H1 (cell line): ENCODE data around the gene RAB31. TPM values are rescaled to one million over a fixed set of nuclear protein-coding genes. Genes with fewer than 3 reads are reported as not detected.

Experiments used
- CHD2 ChIP-seq: IDR thresholded peaks from 2 replicates; pipeline ENCODE4 v1.6.1; 2012; ENCODE audit warnings: low read length, improper control_type of control experiment
- EZH2 ChIP-seq: fragments of 200-600 bp; sonication (generic); IDR thresholded peaks from 2 replicates; pipeline ENCODE4 v1.7.1; 2012; ENCODE audit warnings: low read depth, mild to moderate bottlenecking, moderate library complexity, low read length, inconsistent platforms; ENCODE audit not compliant: severe bottlenecking
- KDM4A ChIP-seq: IDR thresholded peaks from one replicate; pipeline ENCODE4 v1.7.1; 2012; ENCODE audit warnings: low read depth, mild to moderate bottlenecking, moderate library complexity, low read length, inconsistent platforms; ENCODE audit not compliant: severe bottlenecking
- SAP30 ChIP-seq: fragments of 300-600 bp; sonication (generic); IDR thresholded peaks from 2 replicates; pipeline ENCODE4 v1.7.1; 2012; ENCODE audit warnings: low read length, moderate library complexity, mild to moderate bottlenecking, inconsistent platforms; ENCODE audit not compliant: insufficient read depth, insufficient replicate concordance
- TAF1 ChIP-seq: IDR thresholded peaks from 2 replicates; pipeline ENCODE4 v1.6.1; 2011; ENCODE audit warnings: mild to moderate bottlenecking, low read depth, low read length
- polyA plus RNA-seq, 7 experiments: library from polyadenylated mRNA; depleted of rRNA in 3 of 7; stranded (reverse) in 5 of 7; unstranded in 2 of 7; fragments of >200 nt in 5 of 7; fragments of 200-250 nt in 2 of 7; gene quantifications; 1 replicate in 5 of 7; 2 replicates in 1 of 7; 4 replicates in 1 of 7; pipeline versions ENCODE4 v1.2.1 to v1.2.3, GENCODE V29; 2011 to 2013; ENCODE audit warnings: missing spikeins in 2 of 7, mixed read lengths in 2 of 7
- total RNA-seq: library from RNA; stranded (reverse); fragmentation: NEBNext Ultra II Directional; extraction: Animal tissue kit (Norgen Biotek cat#: 25700); gene quantifications from 2 replicates; pipeline ENCODE4 v1.2.1, GENCODE V29; 2021

RAB31 gene
- total and polyA plus RNA-seq, 2 of the 8 experiments (the other 6 are each of a cell fraction or from before 2014, with no cell fraction given), result 15.2 to 40.9 TPM

GRCh38 chr18:9771977-9772660 is 64.0 kb downstream of the RAB31 start (continued):
- TF ChIP-seq KDM4A, result no peak
- no peak for TF ChIP-seq EZH2
- TF ChIP-seq TAF1, result no peak
- TF ChIP-seq CHD2, result no peak
- no peak for TF ChIP-seq SAP30
